Hepatocyte (in vitro differentiated cells): Measurements from ENCODE around the gene PLEKHG5.

ENCODE experiments used
- EZH2 ChIP-seq: fragments of 200-600 bp; sonication (generic); IDR thresholded peaks from 2 replicates; pipeline ENCODE4 v1.6.1; 2016; ENCODE audit warnings: antibody characterized with exemption, mild to moderate bottlenecking, borderline replicate concordance
- EZH2phosphoT487 ChIP-seq: fragments of 200-600 bp; sonication (generic); IDR thresholded peaks from one replicate; pipeline ENCODE4 v1.6.1; 2018; ENCODE audit warnings: antibody characterized with exemption, mild to moderate bottlenecking, low read depth, moderate library complexity; ENCODE audit not compliant: unreplicated experiment, severe bottlenecking
- TF ChIP-seq, protein P1 (sequence below): fragments of 200-600 bp; sonication (generic); IDR thresholded peaks from 2 replicates; pipeline ENCODE4 v1.5.1; 2016; ENCODE audit warnings: antibody characterized with exemption, mild to moderate bottlenecking; ENCODE audit not compliant: poor library complexity

DNA sequence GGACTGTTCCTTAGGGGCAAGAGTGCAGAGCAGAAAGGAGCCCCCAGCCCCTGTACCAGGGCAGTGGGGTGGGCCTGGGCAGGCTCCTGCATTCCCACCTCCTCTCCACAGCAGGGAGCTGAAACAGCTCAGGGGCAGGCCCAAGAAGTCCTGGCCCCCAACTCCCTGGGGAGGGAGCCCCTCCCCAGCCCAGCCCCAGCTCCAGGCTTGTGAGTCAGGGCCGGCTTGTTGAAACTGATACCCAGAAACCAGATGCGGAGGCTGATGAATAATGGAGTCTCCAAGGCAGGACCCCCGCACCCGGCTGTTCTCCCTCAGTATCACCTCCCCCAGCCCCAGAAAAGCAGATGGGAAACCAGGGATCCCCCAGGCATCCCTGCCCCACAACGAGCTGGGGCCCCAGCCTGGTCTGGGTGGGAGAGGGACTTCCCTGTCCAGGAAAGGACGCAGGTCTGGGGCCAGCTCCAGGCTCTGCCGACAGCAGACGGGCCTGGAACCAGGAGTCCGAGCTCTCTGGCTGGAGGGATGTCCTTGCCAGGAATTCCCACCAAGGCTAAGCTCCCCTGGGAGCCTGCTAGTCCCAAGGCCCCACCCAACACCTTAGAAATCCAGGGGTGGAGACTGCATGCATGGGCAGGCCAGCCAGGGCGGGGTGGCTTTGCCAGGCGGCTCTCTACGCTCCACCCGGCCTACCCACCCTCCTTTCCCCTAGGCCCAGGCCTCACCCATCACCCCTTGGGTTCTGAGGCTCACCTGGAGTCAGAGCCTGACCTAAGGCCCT is 2.7 kb downstream of the PLEKHG5 start:
- TF ChIP-seq, protein P1, sequence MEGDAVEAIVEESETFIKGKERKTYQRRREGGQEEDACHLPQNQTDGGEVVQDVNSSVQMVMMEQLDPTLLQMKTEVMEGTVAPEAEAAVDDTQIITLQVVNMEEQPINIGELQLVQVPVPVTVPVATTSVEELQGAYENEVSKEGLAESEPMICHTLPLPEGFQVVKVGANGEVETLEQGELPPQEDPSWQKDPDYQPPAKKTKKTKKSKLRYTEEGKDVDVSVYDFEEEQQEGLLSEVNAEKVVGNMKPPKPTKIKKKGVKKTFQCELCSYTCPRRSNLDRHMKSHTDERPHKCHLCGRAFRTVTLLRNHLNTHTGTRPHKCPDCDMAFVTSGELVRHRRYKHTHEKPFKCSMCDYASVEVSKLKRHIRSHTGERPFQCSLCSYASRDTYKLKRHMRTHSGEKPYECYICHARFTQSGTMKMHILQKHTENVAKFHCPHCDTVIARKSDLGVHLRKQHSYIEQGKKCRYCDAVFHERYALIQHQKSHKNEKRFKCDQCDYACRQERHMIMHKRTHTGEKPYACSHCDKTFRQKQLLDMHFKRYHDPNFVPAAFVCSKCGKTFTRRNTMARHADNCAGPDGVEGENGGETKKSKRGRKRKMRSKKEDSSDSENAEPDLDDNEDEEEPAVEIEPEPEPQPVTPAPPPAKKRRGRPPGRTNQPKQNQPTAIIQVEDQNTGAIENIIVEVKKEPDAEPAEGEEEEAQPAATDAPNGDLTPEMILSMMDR = no peak
- TF ChIP-seq EZH2phosphoT487 (no peak), EZH2 (no peak)
